ENCODE data around the gene MAT2A. TPM values are rescaled to one million over a fixed set of nuclear protein-coding genes. Genes with fewer than 3 reads are reported as not detected.
"Not testable (repeated sequence)": the region's sequence is repeated elsewhere in the genome, so short reads cannot be mapped to it uniquely, and the experiment has no call there.

Gene MAT2A
- total RNA-seq, 2 donors from 2014 or later: 105 to 156 TPM

GRCh38 chr2:85541262-85541661, 2.3 kb downstream of the MAT2A start:
- peak overlapping the region; percentile 96 for H3K27ac ChIP-seq
- TF ChIP-seq CTCF (IDR thresholded peaks at IDR 0.05): no peak
- H3K36me3 ChIP-seq: peaks cover 33% of the 10 kb centered on the region
- no peaks in the 10 kb centered on the region for H3K9me3 ChIP-seq
- no peak for DNase-seq
- H3K27me3 ChIP-seq: no peaks in the 10 kb centered on the region
- H3K4me3 ChIP-seq: peak overlapping the region; percentile 69
- H3K4me1 ChIP-seq: peaks cover 8% of the 10 kb centered on the region
- peak overlapping the region in 1 of 2 donors; percentile 99 for H3K9ac ChIP-seq (ENCODE audit: low read depth in 2 of 2, low read length in 2 of 2)
- intact Hi-C loops (cut with DNase I): no loop called here

- H3K36me3 ChIP-seq: peaks cover 33% of the 10 kb centered on the region
- no peak for TF ChIP-seq CTCF (IDR thresholded peaks at IDR 0.05)
- no peak overlapping the region for H3K9ac ChIP-seq (ENCODE audit: low read depth in 2 of 2, low read length in 2 of 2)
- intact Hi-C loops (cut with DNase I): no loop called here
- H3K4me1 ChIP-seq: peaks cover 8% of the 10 kb centered on the region
- no peaks in the 10 kb centered on the region for H3K27me3 ChIP-seq
- no peaks in the 10 kb centered on the region for H3K9me3 ChIP-seq
- peak overlapping the region; percentile 96 for H3K27ac ChIP-seq
- peak overlapping the region; percentile 69 for H3K4me3 ChIP-seq
- DNase-seq: peak; percentile 45
Observed at GRCh38 chr2:85541753-85542457, 2.9 kb downstream of the MAT2A start.

DNA sequence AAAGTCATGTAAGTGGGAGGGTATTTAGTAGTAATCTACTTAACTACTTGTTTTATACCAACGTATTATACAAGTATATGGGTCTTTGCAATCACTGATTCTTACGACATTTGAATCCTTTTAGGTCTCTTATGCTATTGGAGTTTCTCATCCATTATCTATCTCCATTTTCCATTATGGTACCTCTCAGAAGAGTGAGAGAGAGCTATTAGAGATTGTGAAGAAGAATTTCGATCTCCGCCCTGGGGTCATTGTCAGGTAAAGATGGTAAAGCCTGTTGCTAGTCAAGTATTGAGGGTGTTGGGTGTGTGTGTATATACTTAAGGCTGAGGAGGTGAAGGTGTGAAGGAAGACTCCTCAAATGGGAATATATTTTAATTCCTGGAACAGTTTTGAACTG, 3.8 kb downstream of the MAT2A start:
- Histone ChIP-seq H3K9me3 (no peaks in the 10 kb centered on the region), H3K9ac (ENCODE audit: low read depth in 2 of 2, low read length in 2 of 2) (no peak overlapping the region), H3K27me3 (no peaks in the 10 kb centered on the region), H3K4me1 (peaks cover 3% of the 10 kb centered on the region), H3K27ac (no peak overlapping the region), H3K4me3 (no peak overlapping the region), H3K36me3 (peaks cover 33% of the 10 kb centered on the region)
- intact Hi-C loops (cut with DNase I): no loop called here
- DNase-seq: no peak
- TF ChIP-seq CTCF (IDR thresholded peaks at IDR 0.05): no peak

DNA sequence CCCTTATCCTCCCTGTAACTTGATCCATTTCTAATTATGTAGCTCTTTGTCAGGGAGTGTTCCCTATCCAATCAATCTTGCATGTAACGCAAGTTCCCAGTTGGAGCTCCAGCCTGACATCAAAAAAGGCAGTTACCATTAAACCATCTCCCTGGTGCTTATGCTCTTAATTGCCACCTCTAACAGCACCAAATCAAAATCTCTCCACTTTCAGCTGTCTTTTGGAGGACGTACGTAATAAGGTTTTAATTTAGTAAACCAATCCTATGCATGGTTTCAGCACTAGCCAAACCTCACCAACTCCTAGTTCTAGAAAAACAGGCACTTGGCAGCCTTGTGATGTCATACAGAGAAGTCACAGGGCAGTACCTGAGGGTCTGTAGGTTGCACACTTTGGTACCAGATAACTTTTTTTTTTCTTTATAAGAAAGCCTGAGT, 5.3 kb downstream of the MAT2A start:
- H3K4me1 ChIP-seq; intact Hi-C loops (cut with DNase I); H3K9me3 ChIP-seq; DNase-seq; H3K4me3 ChIP-seq; H3K9ac ChIP-seq (ENCODE audit: low read depth in 2 of 2, low read length in 2 of 2); H3K27me3 ChIP-seq: not testable (repeated sequence)
- peaks cover 33% of the 10 kb centered on the region for H3K36me3 ChIP-seq
- peak overlapping the region; percentile 15 for H3K27ac ChIP-seq

DNA sequence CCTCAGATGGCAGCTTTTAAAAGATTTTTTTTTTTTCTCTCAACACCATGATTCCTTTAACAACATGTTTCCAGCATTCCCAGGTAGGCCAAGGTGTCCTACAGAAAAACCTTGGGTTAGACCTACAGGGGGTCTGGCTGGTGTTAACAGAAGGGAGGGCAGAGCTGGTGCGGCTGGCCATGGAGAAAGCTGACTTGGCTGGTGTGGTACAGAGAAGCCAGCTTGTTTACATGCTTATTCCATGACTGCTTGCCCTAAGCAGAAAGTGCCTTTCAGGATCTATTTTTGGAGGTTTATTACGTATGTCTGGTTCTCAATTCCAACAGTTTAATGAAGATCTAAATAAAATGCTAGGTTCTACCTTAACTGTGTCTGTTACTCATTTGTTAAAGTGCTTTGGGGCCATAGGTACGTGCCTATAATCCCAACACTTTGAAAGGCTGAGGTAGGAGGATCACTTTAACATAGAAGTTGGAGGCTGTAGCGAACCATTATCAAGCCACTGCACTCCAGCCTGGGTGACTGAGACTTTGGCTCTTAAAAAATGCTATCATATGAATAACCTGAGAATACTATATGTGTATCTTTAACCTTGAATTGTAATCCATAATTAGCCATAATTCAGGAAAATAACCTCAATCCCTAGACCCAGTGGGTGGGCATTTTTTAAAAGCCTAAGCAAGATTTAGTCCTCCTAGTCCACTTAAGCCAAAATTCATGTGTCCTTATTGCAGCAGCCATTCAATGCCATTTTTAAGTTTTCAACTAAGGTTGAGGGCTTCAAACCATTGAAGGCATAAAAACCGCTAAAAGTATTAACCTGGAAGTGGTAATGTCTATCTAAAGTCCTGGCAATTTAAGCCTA, 6.2 kb downstream of the MAT2A start:
- H3K9me3 ChIP-seq; H3K27me3 ChIP-seq; H3K4me3 ChIP-seq; H3K9ac ChIP-seq (ENCODE audit: low read depth in 2 of 2, low read length in 2 of 2); DNase-seq; H3K4me1 ChIP-seq; intact Hi-C loops (cut with DNase I): not testable (repeated sequence)
- peak overlapping the region; percentile 15 for H3K27ac ChIP-seq
- H3K36me3 ChIP-seq: peaks cover 33% of the 10 kb centered on the region

- H3K4me3 ChIP-seq: no peak overlapping the region
- no peaks in the 10 kb centered on the region for H3K4me1 ChIP-seq
- no peaks in the 10 kb centered on the region for H3K9me3 ChIP-seq
- no peak for DNase-seq
- no peak overlapping the region for H3K9ac ChIP-seq (ENCODE audit: low read depth in 2 of 2, low read length in 2 of 2)
- peaks cover 33% of the 10 kb centered on the region for H3K36me3 ChIP-seq
- no peak for TF ChIP-seq CTCF (IDR thresholded peaks at IDR 0.05)
- no peaks in the 10 kb centered on the region for H3K27me3 ChIP-seq
- intact Hi-C loops (cut with DNase I): no loop called here
- no peak overlapping the region for H3K27ac ChIP-seq
Observed at GRCh38 chr2:85545780-85546240, 6.8 kb downstream of the MAT2A start.
